Measurements from ENCODE around the gene SVOPL. TPM values are rescaled to one million over a fixed set of nuclear protein-coding genes. Genes with fewer than 3 reads are reported as not detected.
A peak's percentile ranks its signal among the peaks of the same experiment; 100 is the strongest.

Gene SVOPL
- total and polyA plus RNA-seq, 2 experiments from 2014 or later, result 2.3 to 4.5 TPM

GRCh38 chr7:138627361-138627760 lies 73.8 kb downstream of the SVOPL start:
- Histone ChIP-seq H3K4me3 (no peak overlapping the region), H3K27me3 (no peaks in the 10 kb centered on the region), H3K36me3 (no peaks in the 10 kb centered on the region), H3K27ac (no peak overlapping the region), H3K9me3 (ENCODE audit: low read depth) (no peaks in the 10 kb centered on the region), H3K4me1 (ENCODE audit: low read depth) (peaks cover 8% of the 10 kb centered on the region)
- DNase-seq (ENCODE audit: low read depth in 1 of 2, low spot score in 1 of 2), result no peak
- TF ChIP-seq CTCF (IDR thresholded peaks at IDR 0.05; ENCODE audit: low read depth, low read length), result no peak

GRCh38 chr7:138626846-138627245 lies 74.3 kb downstream of the SVOPL start:
- Histone ChIP-seq H3K27me3 (no peaks in the 10 kb centered on the region), H3K27ac (no peak overlapping the region), H3K9me3 (ENCODE audit: low read depth) (no peaks in the 10 kb centered on the region), H3K4me3 (no peak overlapping the region), H3K36me3 (no peaks in the 10 kb centered on the region), H3K4me1 (ENCODE audit: low read depth) (peaks cover 8% of the 10 kb centered on the region)
- no peak for TF ChIP-seq CTCF (IDR thresholded peaks at IDR 0.05; ENCODE audit: low read depth, low read length)
- peak in 1 of 2 donors; percentile 12 for DNase-seq (ENCODE audit: low read depth in 1 of 2, low spot score in 1 of 2)

GRCh38 chr7:138625849-138626230 lies 75.3 kb downstream of the SVOPL start:
- Histone ChIP-seq H3K27ac (no peak overlapping the region), H3K4me1 (ENCODE audit: low read depth) (peaks cover 8% of the 10 kb centered on the region), H3K27me3 (no peaks in the 10 kb centered on the region), H3K36me3 (no peaks in the 10 kb centered on the region), H3K4me3 (no peak overlapping the region), H3K9me3 (ENCODE audit: low read depth) (no peaks in the 10 kb centered on the region)
- no peak for DNase-seq (ENCODE audit: low read depth in 1 of 2, low spot score in 1 of 2)
- no peak for TF ChIP-seq CTCF (IDR thresholded peaks at IDR 0.05; ENCODE audit: low read depth, low read length)

- no peak overlapping the region for H3K27ac ChIP-seq
Measured at GRCh38 chr7:138625084-138625848, 75.9 kb downstream of the SVOPL start.

GRCh38 chr7:138622841-138623240 lies 78.3 kb downstream of the SVOPL start:
- no peak for TF ChIP-seq CTCF (IDR thresholded peaks at IDR 0.05; ENCODE audit: low read depth, low read length)
- H3K4me3 ChIP-seq, result no peak overlapping the region
- H3K4me1 ChIP-seq (ENCODE audit: low read depth), result peaks cover 8% of the 10 kb centered on the region
- H3K9me3 ChIP-seq (ENCODE audit: low read depth), result no peaks in the 10 kb centered on the region
- no peak for DNase-seq (ENCODE audit: low read depth in 1 of 2, low spot score in 1 of 2)
- H3K27ac ChIP-seq, result no peak overlapping the region
- no peaks in the 10 kb centered on the region for H3K27me3 ChIP-seq
- no peaks in the 10 kb centered on the region for H3K36me3 ChIP-seq

More at GRCh38 chr7:138625084-138625848, 75.9 kb downstream of the SVOPL start:
- DNase-seq (ENCODE audit: low read depth in 1 of 2, low spot score in 1 of 2), result peak in 1 of 2 donors; percentile 15
- Histone ChIP-seq H3K4me3 (no peak overlapping the region), H3K36me3 (no peaks in the 10 kb centered on the region), H3K9me3 (ENCODE audit: low read depth) (no peaks in the 10 kb centered on the region), H3K4me1 (ENCODE audit: low read depth) (peaks cover 8% of the 10 kb centered on the region), H3K27me3 (no peaks in the 10 kb centered on the region)
- no peak for TF ChIP-seq CTCF (IDR thresholded peaks at IDR 0.05; ENCODE audit: low read depth, low read length)

Measured in cardiac muscle cell (in vitro differentiated cells and primary cell).